ENCODE data around the gene STRIP2.
"Not testable (repeated sequence)": the region's sequence is repeated elsewhere in the genome, so short reads cannot be mapped to it uniquely, and the experiment has no call there.

Gene STRIP2

GRCh38 chr7:129433847-129434674 lies at the start of gene STRIP2:
STRIP2 (plus strand) TSS chr7:129434432; CDS start chr7:129434473, 41 bp downstream.
- in situ Hi-C loops (cut with MboI; ENCODE audit: low sequenced_read_pairs) = no loop called here

- in situ Hi-C loops (cut with MboI; ENCODE audit: low sequenced_read_pairs) = no loop called here
Measured at GRCh38 chr7:129385116-129385515, 49.1 kb upstream of the STRIP2 start.

- in situ Hi-C loops (cut with MboI; ENCODE audit: low sequenced_read_pairs) = no loop called here
Measured at GRCh38 chr7:129385598-129385997, 48.6 kb upstream of the STRIP2 start.

- in situ Hi-C loops (cut with MboI; ENCODE audit: low sequenced_read_pairs) = no loop called here
Measured at GRCh38 chr7:129386506-129386905, 47.7 kb upstream of the STRIP2 start.

GRCh38 chr7:129387537-129387936 lies 46.7 kb upstream of the STRIP2 start:
- in situ Hi-C loops (cut with MboI; ENCODE audit: low sequenced_read_pairs) = no loop called here

GRCh38 chr7:129388333-129389098 lies 45.7 kb upstream of the STRIP2 start:
- in situ Hi-C loops (cut with MboI; ENCODE audit: low sequenced_read_pairs) = no loop called here

- in situ Hi-C loops (cut with MboI; ENCODE audit: low sequenced_read_pairs) = no loop called here
Measured at GRCh38 chr7:129389829-129390228, 44.4 kb upstream of the STRIP2 start.

GRCh38 chr7:129390314-129390713 lies 43.9 kb upstream of the STRIP2 start:
- in situ Hi-C loops (cut with MboI; ENCODE audit: low sequenced_read_pairs) = no loop called here

- in situ Hi-C loops (cut with MboI; ENCODE audit: low sequenced_read_pairs) = no loop called here
Measured at GRCh38 chr7:129391546-129392171, 42.6 kb upstream of the STRIP2 start.

GRCh38 chr7:129393255-129393654 lies 41.0 kb upstream of the STRIP2 start:
- in situ Hi-C loops (cut with MboI; ENCODE audit: low sequenced_read_pairs) = no loop called here

- in situ Hi-C loops (cut with MboI; ENCODE audit: low sequenced_read_pairs) = no loop called here
Measured at GRCh38 chr7:129394101-129394500, 40.1 kb upstream of the STRIP2 start.

GRCh38 chr7:129394982-129395914 lies 39.0 kb upstream of the STRIP2 start:
- in situ Hi-C loops (cut with MboI; ENCODE audit: low sequenced_read_pairs) = no loop called here

- in situ Hi-C loops (cut with MboI; ENCODE audit: low sequenced_read_pairs) = no loop called here
Measured at GRCh38 chr7:129401228-129401966, 32.8 kb upstream of the STRIP2 start.

GRCh38 chr7:129401967-129402860 lies 32.0 kb upstream of the STRIP2 start:
- in situ Hi-C loops (cut with MboI; ENCODE audit: low sequenced_read_pairs) = no loop called here

GRCh38 chr7:129405527-129405926 lies 28.7 kb upstream of the STRIP2 start:
- in situ Hi-C loops (cut with MboI; ENCODE audit: low sequenced_read_pairs) = no loop called here

GRCh38 chr7:129410238-129410637 lies 24.0 kb upstream of the STRIP2 start:
- in situ Hi-C loops (cut with MboI; ENCODE audit: low sequenced_read_pairs) = not testable (repeated sequence)

- in situ Hi-C loops (cut with MboI; ENCODE audit: low sequenced_read_pairs) = no loop called here
Measured at GRCh38 chr7:129412501-129412900, 21.7 kb upstream of the STRIP2 start.

- in situ Hi-C loops (cut with MboI; ENCODE audit: low sequenced_read_pairs) = no loop called here
Measured at GRCh38 chr7:129417073-129417472, 17.2 kb upstream of the STRIP2 start.

GRCh38 chr7:129421717-129422250 lies 12.4 kb upstream of the STRIP2 start:
- in situ Hi-C loops (cut with MboI; ENCODE audit: low sequenced_read_pairs) = no loop called here

Measured in HL-60/S4 treated with retinoic acid at 250 ng/mL for 4 days and 3 days (cell line).